Fibroblast of lung (primary cell): ENCODE measurements around the gene KRTAP19-2. TPM values are rescaled to one million over a fixed set of nuclear protein-coding genes. Genes with fewer than 3 reads are reported as not detected.

Source experiments
- DNase-seq, 2 donors: peaks; one replicate each; pipeline versions ENCODE4 v3.0.0 to v3.0.0-alpha.2; 2010; ENCODE audit warnings: low read depth in 2 of 2
- H2AFZ ChIP-seq: 2 replicates; pipeline ENCODE4 v1.5.1; 2012; ENCODE audit warnings: low read length, control low read depth, inconsistent platforms
- H3K27ac ChIP-seq: 2 replicates; pipeline ENCODE4 v1.5.1; 2011; ENCODE audit warnings: low read length, control low read depth; ENCODE audit not compliant: insufficient read depth
- H3K27me3 ChIP-seq: 2 replicates; pipeline ENCODE4 v1.5.1; 2011; ENCODE audit warnings: mild to moderate bottlenecking, low read length; ENCODE audit not compliant: control insufficient read depth, insufficient read depth
- H3K36me3 ChIP-seq: 2 replicates; pipeline ENCODE4 v1.5.1; 2011; ENCODE audit warnings: low read length; ENCODE audit not compliant: control insufficient read depth, insufficient read depth
- H3K4me1 ChIP-seq: 2 replicates; pipeline ENCODE4 v1.5.1; 2011; ENCODE audit warnings: low read length; ENCODE audit not compliant: control insufficient read depth, insufficient read depth; ENCODE audit errors: extremely low read depth
- H3K4me2 ChIP-seq: 2 replicates; pipeline ENCODE4 v1.5.1; 2011; ENCODE audit warnings: low read length, control low read depth; ENCODE audit not compliant: insufficient read depth; ENCODE audit errors: extremely low read depth
- H3K4me3 ChIP-seq, 4 experiments: fragments of 200-600 bp in 1 of 4; sonication (generic) in 1 of 4; replicated peaks in 1 of 4; 2 replicates each; pipeline ENCODE4 v1.5.1; 2011 to 2016; ENCODE audit warnings: low read length in 4 of 4, low read depth in 3 of 4, mild to moderate bottlenecking in 3 of 4, control low read depth in 2 of 4, inconsistent platforms in 1 of 4, mixed read lengths in 1 of 4; ENCODE audit not compliant: insufficient read depth in 1 of 4; ENCODE audit errors: control extremely low read depth in 1 of 4
- H3K79me2 ChIP-seq: 2 replicates; pipeline ENCODE4 v1.5.1; 2012; ENCODE audit warnings: mild to moderate bottlenecking, low read length, inconsistent platforms; ENCODE audit not compliant: control insufficient read depth, insufficient read depth
- H3K9ac ChIP-seq: 2 replicates; pipeline ENCODE4 v1.5.1; 2011; ENCODE audit warnings: mild to moderate bottlenecking, low read length, control low read depth; ENCODE audit not compliant: insufficient read depth
- H3K9me3 ChIP-seq: 2 replicates; pipeline ENCODE4 v1.5.1; 2012; ENCODE audit warnings: low read depth, low read length; ENCODE audit not compliant: control insufficient read depth, insufficient read depth
- H4K20me1 ChIP-seq: 2 replicates; pipeline ENCODE4 v1.5.1; 2011; ENCODE audit warnings: low read length; ENCODE audit not compliant: control insufficient read depth, insufficient read depth; ENCODE audit errors: extremely low read depth
- CTCF ChIP-seq, 2 donors: IDR thresholded peaks in 1 of 2; conservative IDR thresholded peaks in 1 of 2; 1 replicate in 1 of 2; 2 replicates in 1 of 2; pipeline ENCODE4 v1.5.1; 2011 to 2012; ENCODE audit warnings: low read length in 2 of 2, control low read depth in 1 of 2, inconsistent platforms in 1 of 2, low read depth in 1 of 2, mild to moderate bottlenecking in 1 of 2
- EZH2 ChIP-seq: IDR thresholded peaks from 2 replicates; pipeline ENCODE4 v1.5.1; 2012; ENCODE audit warnings: low read length, control low read depth, mild to moderate bottlenecking; ENCODE audit errors: missing control alignments
- polyA plus RNA-seq, 2 donors: library from polyadenylated mRNA; depleted of rRNA in 1 of 2; stranded (reverse) in 1 of 2; unstranded in 1 of 2; fragments of >200 nt; gene quantifications; 2 replicates each; pipeline ENCODE4 v1.2.1, GENCODE V29; 2011 to 2012; ENCODE audit warnings: missing spikeins in 1 of 2
- total RNA-seq: library from RNA; depleted of rRNA; stranded (reverse); fragments of >200 nt; gene quantifications from 2 replicates; pipeline ENCODE4 v1.2.1, GENCODE V29; 2014

The KRTAP19-2 gene
- total and polyA plus RNA-seq, 2 donors (not counting 1 experiment from before 2014, with no cell fraction given), result not detected

DNA sequence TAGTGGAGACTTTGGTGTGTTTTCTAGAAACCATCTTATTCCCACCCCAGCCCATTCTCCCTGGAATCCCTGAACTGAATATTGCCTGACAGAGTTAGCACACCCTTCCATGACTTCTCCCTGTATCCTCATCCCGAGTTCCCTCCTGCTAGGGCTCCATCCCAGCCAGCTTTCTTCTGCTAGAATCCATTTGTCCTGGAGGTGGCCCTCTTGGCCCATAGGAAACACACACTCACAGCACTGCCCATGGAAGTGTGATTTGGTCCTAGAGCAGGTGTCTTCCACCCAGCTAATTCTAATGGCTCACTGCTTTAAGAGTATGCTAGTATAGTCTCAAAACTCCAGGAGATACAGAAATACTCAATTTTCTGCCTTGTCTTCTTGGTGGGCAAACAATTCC, 43.0 kb downstream of the KRTAP19-2 start:
- Histone ChIP-seq H3K9ac (no peak overlapping the region), H4K20me1 (no peaks in the 10 kb centered on the region), H3K9me3 (no peaks in the 10 kb centered on the region), H3K27me3 (no peaks in the 10 kb centered on the region), H3K4me3 (no peak overlapping the region), H3K4me2 (no peak overlapping the region), H3K4me1 (no peaks in the 10 kb centered on the region), H2AFZ (no peak overlapping the region), H3K79me2 (no peaks in the 10 kb centered on the region), H3K27ac (no peak overlapping the region), H3K36me3 (no peaks in the 10 kb centered on the region)
- DNase-seq, result no peak
- TF ChIP-seq CTCF (conservative IDR thresholded peaks at IDR 0.05 in 1 of 2, IDR thresholded peaks at IDR 0.05 in 1 of 2; ENCODE audit: low read depth in 1 of 2, low read length in 2 of 2), result no peak
- TF ChIP-seq EZH2, result no peak

GRCh38 chr21:30443226-30443625, 44.0 kb downstream of the KRTAP19-2 start:
- H3K79me2 ChIP-seq, result no peaks in the 10 kb centered on the region
- TF ChIP-seq CTCF (conservative IDR thresholded peaks at IDR 0.05 in 1 of 2, IDR thresholded peaks at IDR 0.05 in 1 of 2; ENCODE audit: low read depth in 1 of 2, low read length in 2 of 2), result no peak
- no peak for TF ChIP-seq EZH2

DNA sequence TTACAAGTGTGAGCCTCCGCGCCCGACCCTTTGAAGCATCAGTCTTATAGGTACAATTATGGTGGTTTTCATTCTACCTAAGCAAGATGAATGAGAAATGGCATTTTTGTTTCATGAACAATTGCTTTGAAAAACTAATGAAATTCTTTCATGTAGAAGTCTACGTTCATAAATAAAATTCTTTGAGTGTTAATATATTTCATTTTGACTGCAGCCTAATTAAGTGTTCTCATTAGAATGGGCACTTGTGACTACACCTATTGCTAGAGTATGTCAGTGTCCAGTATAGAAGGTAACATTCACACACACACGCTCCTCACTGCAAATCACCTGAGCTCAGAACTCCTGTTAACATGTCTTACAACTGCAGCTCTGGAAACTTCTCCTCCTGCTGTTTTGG, 47.3 kb downstream of the KRTAP19-2 start, which contains the start of gene KRTAP15-1:
Gene KRTAP15-1 (plus strand): TSS at position 301 of the 400 bp plus-strand sequence. CDS start 53 bp downstream, at position 354.
- Histone ChIP-seq H3K9ac (no peak within 1 kb of the TSS), H2AFZ (no peak within 1 kb of the TSS), H3K27me3 (no peaks in the 10 kb centered on the region), H4K20me1 (no peaks in the 10 kb centered on the region), H3K4me1 (no peaks in the 10 kb centered on the region), H3K36me3 (no peaks in the 10 kb centered on the region), H3K79me2 (no peaks in the 10 kb centered on the region), H3K9me3 (no peaks in the 10 kb centered on the region), H3K4me3 (no peak within 1 kb of the TSS), H3K4me2 (no peak within 1 kb of the TSS), H3K27ac (no peak within 1 kb of the TSS)
- no peak for DNase-seq
- TF ChIP-seq CTCF (conservative IDR thresholded peaks at IDR 0.05 in 1 of 2, IDR thresholded peaks at IDR 0.05 in 1 of 2; ENCODE audit: low read depth in 1 of 2, low read length in 2 of 2) (no peak), EZH2 (no peak)

More at GRCh38 chr21:30443226-30443625, 44.0 kb downstream of the KRTAP19-2 start:
- Histone ChIP-seq H4K20me1 (no peaks in the 10 kb centered on the region), H3K4me1 (no peaks in the 10 kb centered on the region), H3K9ac (no peak overlapping the region), H3K4me3 (no peak overlapping the region), H3K27me3 (no peaks in the 10 kb centered on the region), H3K9me3 (no peaks in the 10 kb centered on the region), H3K27ac (no peak overlapping the region), H3K36me3 (no peaks in the 10 kb centered on the region), H2AFZ (no peak overlapping the region), H3K4me2 (no peak overlapping the region)
- DNase-seq, result no peak

Other genes with a start within 250 kb of the KRTAP19-2 start
- not detected in 2 replicates for gene KRTAP24-1, start 204.5 kb downstream of the KRTAP19-2 start, total RNA-seq
- not detected in 2 replicates for gene KRTAP24-1, start 204.5 kb downstream of the KRTAP19-2 start, polyA plus RNA-seq
- not detected in 2 replicates for gene KRTAP25-1, start 197.9 kb downstream of the KRTAP19-2 start, total RNA-seq
- gene KRTAP25-1, start 197.9 kb downstream of the KRTAP19-2 start, polyA plus RNA-seq, result not detected in 2 replicates
- gene KRTAP26-1, start 167.1 kb downstream of the KRTAP19-2 start, total RNA-seq, result not detected in 2 replicates
- gene KRTAP26-1, start 167.1 kb downstream of the KRTAP19-2 start, polyA plus RNA-seq, result not detected in 2 replicates
- gene KRTAP27-1, start 149.7 kb downstream of the KRTAP19-2 start, total RNA-seq, result not detected in 2 replicates
- gene KRTAP27-1, start 149.7 kb downstream of the KRTAP19-2 start, polyA plus RNA-seq, result not detected in 2 replicates
- not detected in 2 replicates for gene KRTAP23-1, start 138.8 kb downstream of the KRTAP19-2 start, total RNA-seq
- not detected in 2 replicates for gene KRTAP23-1, start 138.8 kb downstream of the KRTAP19-2 start, polyA plus RNA-seq
- not detected in 2 replicates for gene KRTAP13-2, start 115.2 kb downstream of the KRTAP19-2 start, total RNA-seq
- not detected in 2 replicates for gene KRTAP13-2, start 115.2 kb downstream of the KRTAP19-2 start, polyA plus RNA-seq
- gene KRTAP13-1, start 91.4 kb downstream of the KRTAP19-2 start, total RNA-seq, result not detected in 2 replicates
- gene KRTAP13-1, start 91.4 kb downstream of the KRTAP19-2 start, polyA plus RNA-seq, result not detected in 2 replicates
- gene KRTAP13-3, start 61.5 kb downstream of the KRTAP19-2 start, total RNA-seq, result not detected in 2 replicates
- gene KRTAP13-3, start 61.5 kb downstream of the KRTAP19-2 start, polyA plus RNA-seq, result not detected in 2 replicates
- gene KRTAP13-4, start 57.2 kb downstream of the KRTAP19-2 start, total RNA-seq, result not detected in 2 replicates
- gene KRTAP13-4, start 57.2 kb downstream of the KRTAP19-2 start, polyA plus RNA-seq, result not detected in 2 replicates
- not detected in 2 replicates for gene KRTAP15-1, start 47.2 kb downstream of the KRTAP19-2 start, total RNA-seq
- not detected in 2 replicates for gene KRTAP15-1, start 47.2 kb downstream of the KRTAP19-2 start, polyA plus RNA-seq
- not detected in 2 replicates for gene KRTAP19-1, start 7.1 kb downstream of the KRTAP19-2 start, total RNA-seq
- gene KRTAP19-1, start 7.1 kb downstream of the KRTAP19-2 start, polyA plus RNA-seq, result not detected in 2 replicates
- not detected in 2 replicates for gene KRTAP19-3, start 4.6 kb upstream of the KRTAP19-2 start, total RNA-seq
- not detected in 2 replicates for gene KRTAP19-3, start 4.6 kb upstream of the KRTAP19-2 start, polyA plus RNA-seq
- not detected in 2 replicates for gene KRTAP19-4, start 9.7 kb upstream of the KRTAP19-2 start, total RNA-seq
- not detected in 2 replicates for gene KRTAP19-4, start 9.7 kb upstream of the KRTAP19-2 start, polyA plus RNA-seq
- not detected in 2 replicates for gene KRTAP19-5, start 14.7 kb upstream of the KRTAP19-2 start, total RNA-seq
- gene KRTAP19-5, start 14.7 kb upstream of the KRTAP19-2 start, polyA plus RNA-seq, result not detected in 2 replicates
- not detected in 2 replicates for gene KRTAP19-6, start 54.4 kb upstream of the KRTAP19-2 start, total RNA-seq
- not detected in 2 replicates for gene KRTAP19-6, start 54.4 kb upstream of the KRTAP19-2 start, polyA plus RNA-seq
- not detected in 2 replicates for gene KRTAP19-7, start 73.9 kb upstream of the KRTAP19-2 start, total RNA-seq
- gene KRTAP19-7, start 73.9 kb upstream of the KRTAP19-2 start, polyA plus RNA-seq, result not detected in 2 replicates
- gene KRTAP22-2, start 103.0 kb upstream of the KRTAP19-2 start, total RNA-seq, result not detected in 2 replicates
- not detected in 2 replicates for gene KRTAP22-2, start 103.0 kb upstream of the KRTAP19-2 start, polyA plus RNA-seq
- gene KRTAP6-3, start 105.0 kb upstream of the KRTAP19-2 start, total RNA-seq, result not detected in 2 replicates
- gene KRTAP6-3, start 105.0 kb upstream of the KRTAP19-2 start, polyA plus RNA-seq, result not detected in 2 replicates
- not detected in 2 replicates for gene KRTAP6-2, start 111.5 kb upstream of the KRTAP19-2 start, total RNA-seq
- not detected in 2 replicates for gene KRTAP6-2, start 111.5 kb upstream of the KRTAP19-2 start, polyA plus RNA-seq
- gene KRTAP22-1, start 113.7 kb upstream of the KRTAP19-2 start, total RNA-seq, result not detected in 2 replicates
- not detected in 2 replicates for gene KRTAP22-1, start 113.7 kb upstream of the KRTAP19-2 start, polyA plus RNA-seq
- not detected in 2 replicates for gene KRTAP6-1, start 126.5 kb upstream of the KRTAP19-2 start, total RNA-seq
- not detected in 2 replicates for gene KRTAP6-1, start 126.5 kb upstream of the KRTAP19-2 start, polyA plus RNA-seq
- not detected in 2 replicates for gene KRTAP20-1, start 129.0 kb upstream of the KRTAP19-2 start, total RNA-seq
- gene KRTAP20-1, start 129.0 kb upstream of the KRTAP19-2 start, polyA plus RNA-seq, result not detected in 2 replicates
- not detected in 2 replicates for gene KRTAP20-4, start 133.2 kb upstream of the KRTAP19-2 start, total RNA-seq
- gene KRTAP20-4, start 133.2 kb upstream of the KRTAP19-2 start, polyA plus RNA-seq, result not detected in 2 replicates
- gene KRTAP20-2, start 147.8 kb upstream of the KRTAP19-2 start, total RNA-seq, result not detected in 2 replicates
- not detected in 2 replicates for gene KRTAP20-2, start 147.8 kb upstream of the KRTAP19-2 start, polyA plus RNA-seq
- not detected in 2 replicates for gene KRTAP20-3, start 155.4 kb upstream of the KRTAP19-2 start, total RNA-seq
- not detected in 2 replicates for gene KRTAP20-3, start 155.4 kb upstream of the KRTAP19-2 start, polyA plus RNA-seq
- not detected in 2 replicates for gene KRTAP21-3, start 231.3 kb upstream of the KRTAP19-2 start, total RNA-seq
- gene KRTAP21-3, start 231.3 kb upstream of the KRTAP19-2 start, polyA plus RNA-seq, result not detected in 2 replicates